Motor neuron (in vitro differentiated cells): ENCODE data around the gene GMPR2. TPM values are rescaled to one million over a fixed set of nuclear protein-coding genes. Genes with fewer than 3 reads are reported as not detected.

Experiments used
- ATAC-seq, 8 experiments: fragments of 200-7000 bp; cut with Tn5 transposase; replicated peaks in 6 of 8; 2 replicates each; pipeline ENCODE4 v1.8.0; 2021; ENCODE audit warnings: mild to moderate bottlenecking in 8 of 8, moderate library complexity in 8 of 8
- H3K27ac ChIP-seq, 2 donors: fragments of 250-450 bp; sonication (Bioruptor Pico); 2 replicates each; pipeline ENCODE4 v1.9.0; 2021; ENCODE audit warnings: antibody characterized with exemption in 2 of 2, mild to moderate bottlenecking in 2 of 2, moderate library complexity in 1 of 2
- H3K4me1 ChIP-seq, 2 donors: fragments of 250-450 bp; sonication (Bioruptor Pico); replicated peaks in 1 of 2; 2 replicates each; pipeline ENCODE4 v1.6.1; 2021; ENCODE audit warnings: antibody characterized with exemption in 2 of 2, mild to moderate bottlenecking in 2 of 2, moderate library complexity in 1 of 2
- H3K4me3 ChIP-seq, 5 donors: fragments of 250-450 bp; sonication (Bioruptor Pico); 2 replicates each; pipeline ENCODE4 v1.9.0; 2021; ENCODE audit warnings: antibody characterized with exemption in 5 of 5, mild to moderate bottlenecking in 5 of 5, moderate library complexity in 4 of 5
- WGBS, 10 experiments: fragments of 450-650 bp; shearing (Covaris generic); methylation state at CpG; one replicate each; pipeline ENCODE4 v1.0.0; 2022; 5-methylcytosine and 5-hydroxymethylcytosine counted together
- in situ Hi-C, 9 experiments: fragments of 400-800 bp; cut with MboI; loops; one replicate each; pipeline ENCODE4 v1.15.0; 2021; ENCODE audit warnings: low sequenced_read_pairs in 9 of 9, low pct_unique_long_range_greater_than_20kb in 2 of 9; ENCODE audit not compliant: unreplicated experiment in 9 of 9
- total RNA-seq, 8 experiments: library from RNA; unstranded; fragments of 300-600 nt; gene quantifications; 2 replicates each; pipeline versions ENCODE4 v1.2.3 to v1.2.4, GENCODE V29; 2022

GMPR2 gene
- total RNA-seq, 8 experiments from 2014 or later: 46.7 to 87.8 (median 69.0) TPM

DNA sequence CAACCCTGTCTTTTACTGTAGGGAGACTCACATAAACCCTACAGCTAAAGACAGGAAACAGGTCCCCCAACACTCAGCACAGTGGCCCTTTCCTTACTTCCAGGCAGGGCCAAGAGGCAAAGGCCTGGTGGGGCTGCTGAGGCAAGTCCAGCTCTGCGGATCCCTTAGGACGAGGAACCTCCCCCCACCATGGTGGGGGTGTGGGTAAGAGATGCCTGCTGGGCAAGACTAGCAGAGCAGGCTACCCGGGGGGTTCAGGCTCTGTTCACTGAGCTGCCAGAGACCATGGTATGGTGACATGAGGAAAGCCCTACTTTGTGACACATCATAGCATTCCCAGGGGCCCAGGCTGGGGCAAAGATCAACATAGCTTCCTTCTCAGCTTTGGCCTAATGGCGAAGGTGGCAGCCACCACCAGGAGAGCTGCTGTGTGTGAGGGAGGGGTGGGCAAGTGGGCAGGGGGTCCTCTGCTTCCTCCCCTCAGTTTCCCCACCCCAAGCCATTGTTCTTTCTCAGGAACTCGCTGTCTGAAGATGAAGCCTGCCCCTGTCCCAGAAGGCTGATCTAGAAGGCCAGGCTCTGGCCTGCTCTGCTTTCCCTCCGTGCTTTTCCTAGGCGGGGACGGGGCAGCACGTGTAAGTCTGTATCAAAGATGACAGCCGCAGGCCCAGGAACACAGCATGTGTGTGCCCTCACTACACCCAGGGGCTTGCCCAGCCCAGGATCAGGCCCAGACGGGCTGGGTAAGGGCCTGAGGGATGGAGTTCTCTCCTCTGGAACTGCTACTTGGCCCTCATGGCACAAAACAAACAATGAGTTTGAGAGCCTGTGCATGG is 19.8 kb downstream of the GMPR2 start:
- Histone ChIP-seq H3K4me1 (peaks cover 0 to 3% of the 10 kb centered on the region in 2 donors), H3K27ac (no peak overlapping the region), H3K4me3 (no peak overlapping the region)
- 52 to 100% (median 82%) methylated on average over 1 to 6 of the region's 11 CpGs; no CpG with 5 or more reads in 5 of the 10 experiments for WGBS, 10 experiments
- no peak for ATAC-seq
- in situ Hi-C loops: no loop called here

DNA sequence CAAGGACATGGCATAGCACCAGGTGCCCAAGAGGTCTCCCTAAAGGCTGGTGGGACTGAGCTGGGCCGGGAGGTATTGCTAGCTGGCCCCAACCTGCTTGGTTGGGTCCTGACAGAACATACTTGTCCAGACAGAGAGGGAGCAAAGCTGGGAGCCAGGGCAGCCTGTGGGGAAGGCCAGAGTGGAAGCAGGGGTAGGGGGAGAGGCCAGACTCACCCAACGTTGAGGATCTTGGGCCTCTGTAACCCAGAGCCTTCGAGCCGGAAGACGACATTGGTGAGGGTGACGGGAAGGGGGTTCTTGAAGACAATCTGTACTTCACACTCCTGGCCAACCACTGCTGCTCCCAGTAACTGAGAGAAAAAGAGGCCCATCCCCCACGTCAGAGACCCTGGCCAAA is 21.2 kb downstream of the GMPR2 start:
- 40 to 100% (median 59%) methylated on average over 1 to 6 of the region's 7 CpGs; no CpG with 5 or more reads in 4 of the 10 experiments for WGBS, 10 experiments
- no peak for ATAC-seq
- in situ Hi-C loops: no loop called here

DNA sequence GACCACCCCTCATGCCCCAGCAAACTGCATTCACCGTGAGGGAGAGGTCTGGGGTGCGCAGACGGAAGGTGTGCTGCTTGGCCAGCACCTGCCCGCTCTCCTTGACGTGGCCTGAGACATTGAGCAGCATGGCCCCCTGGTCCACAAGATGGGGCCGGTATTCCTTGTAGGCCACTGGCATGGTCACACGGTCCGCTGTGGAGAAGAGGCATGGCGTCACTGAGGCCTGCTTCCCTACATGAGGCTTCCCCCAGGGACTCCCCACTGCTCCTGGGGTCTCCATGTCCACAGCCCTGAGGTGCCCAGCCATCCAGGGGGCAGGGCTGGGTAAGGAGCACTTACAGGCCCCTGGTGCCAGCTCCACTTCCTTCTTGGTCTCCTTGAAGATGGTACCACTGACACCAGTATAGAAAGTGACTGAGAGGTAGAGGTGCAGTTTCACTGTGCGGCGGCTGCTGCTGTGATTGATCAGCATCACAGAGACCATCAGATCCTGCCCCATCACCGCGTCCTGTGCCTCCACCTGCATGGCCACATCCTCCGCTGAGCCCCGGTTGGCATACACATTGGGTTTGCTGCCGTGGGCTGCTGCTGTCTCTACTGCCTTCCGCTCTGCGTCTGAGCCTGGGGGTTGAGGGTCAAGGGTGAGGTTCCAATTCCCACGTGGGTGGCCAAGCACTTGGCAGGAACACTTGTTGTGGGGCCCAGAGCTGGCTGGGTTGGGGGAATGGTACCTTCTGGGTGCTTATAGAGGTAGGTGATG is 22.1 kb downstream of the GMPR2 start:
- 95 to 100% (median 96%) methylated on average over 2 to 4 of the region's 19 CpGs; no CpG with 5 or more reads in 7 of the 10 experiments for WGBS, 10 experiments
- no peak overlapping the region for H3K27ac ChIP-seq
- H3K4me3 ChIP-seq: no peak overlapping the region
- peaks cover 0 to 1% of the 10 kb centered on the region in 2 donors for H3K4me1 ChIP-seq
- in situ Hi-C loops: no loop called here
- ATAC-seq: no peak

More for the DNA sequence above, 21.2 kb downstream of the GMPR2 start:
- H3K4me3 ChIP-seq: no peak overlapping the region
- H3K27ac ChIP-seq: no peak overlapping the region
- H3K4me1 ChIP-seq: peaks cover 0 to 3% of the 10 kb centered on the region in 2 donors

DNA sequence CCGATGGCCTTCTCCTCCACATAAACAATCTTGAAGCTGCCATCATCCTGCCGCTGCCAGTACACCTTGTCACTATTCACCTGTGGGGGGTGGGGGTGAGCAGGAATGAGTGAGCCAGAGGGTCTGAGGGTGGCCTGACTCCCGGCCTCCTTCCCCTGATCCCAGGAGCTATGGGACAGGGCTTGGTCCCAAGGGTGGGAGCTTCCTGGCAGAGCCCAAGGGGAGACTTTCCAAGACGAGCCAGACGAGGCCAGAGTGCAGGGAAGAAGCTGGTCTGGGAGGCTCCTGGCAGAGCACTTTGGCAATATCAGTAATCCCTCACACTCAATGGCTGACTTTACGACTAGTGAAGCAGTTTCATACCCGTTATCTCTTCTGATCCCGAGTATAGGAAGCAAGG is 22.7 kb downstream of the GMPR2 start:
- no peak for ATAC-seq
- Histone ChIP-seq H3K4me1 (no peaks in the 10 kb centered on the region), H3K4me3 (no peak overlapping the region), H3K27ac (no peak overlapping the region)
- in situ Hi-C loops: no loop called here
- WGBS, 10 experiments: 40 to 100% (median 96%) methylated on average over 1 to 3 of the region's 8 CpGs; no CpG with 5 or more reads in 3 of the 10 experiments

DNA sequence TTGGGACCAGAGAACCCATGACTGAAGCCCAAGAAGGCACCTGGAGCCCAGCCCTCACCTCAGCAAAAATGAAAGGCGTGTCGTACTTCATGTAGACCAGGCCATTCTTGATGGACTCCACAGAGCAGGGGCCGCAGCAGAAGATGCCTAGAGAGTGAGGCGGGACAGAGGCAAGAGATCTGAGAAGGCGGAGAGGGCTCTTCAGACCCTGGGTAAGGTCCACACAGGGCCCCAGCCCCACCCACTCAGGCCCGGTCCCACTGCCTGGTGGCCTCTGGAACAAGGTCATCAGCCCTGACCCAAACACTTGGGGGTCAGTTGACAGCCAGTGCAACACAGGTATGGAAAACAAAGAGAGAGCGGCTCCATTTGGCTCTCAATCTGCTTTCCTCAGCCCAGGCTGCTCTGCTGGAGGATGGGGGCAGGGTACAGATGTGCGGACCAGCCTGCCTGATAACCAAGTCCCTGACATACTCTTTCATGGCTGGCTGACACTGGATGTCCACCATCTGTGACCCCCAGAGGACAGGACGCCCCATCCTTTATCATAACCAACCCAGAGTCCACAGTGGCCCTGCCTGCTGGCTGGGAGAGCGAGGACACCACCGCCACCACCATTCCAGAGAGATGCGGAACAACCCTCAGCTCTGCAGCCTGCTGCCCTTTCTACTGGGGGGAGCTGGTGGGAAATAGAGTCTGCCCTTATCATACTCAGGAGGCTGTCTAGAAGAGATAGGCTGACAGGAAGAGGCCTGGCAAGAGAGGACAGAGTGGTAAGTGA is 23.4 kb downstream of the GMPR2 start:
- in situ Hi-C loops: no loop called here
- ATAC-seq: no peak
- 40 to 100% (median 85%) methylated on average over 1 to 8 of the region's 12 CpGs; no CpG with 5 or more reads in 3 of the 10 experiments for WGBS, 10 experiments
- Histone ChIP-seq H3K4me3 (no peak overlapping the region), H3K27ac (no peak overlapping the region), H3K4me1 (no peaks in the 10 kb centered on the region)

DNA sequence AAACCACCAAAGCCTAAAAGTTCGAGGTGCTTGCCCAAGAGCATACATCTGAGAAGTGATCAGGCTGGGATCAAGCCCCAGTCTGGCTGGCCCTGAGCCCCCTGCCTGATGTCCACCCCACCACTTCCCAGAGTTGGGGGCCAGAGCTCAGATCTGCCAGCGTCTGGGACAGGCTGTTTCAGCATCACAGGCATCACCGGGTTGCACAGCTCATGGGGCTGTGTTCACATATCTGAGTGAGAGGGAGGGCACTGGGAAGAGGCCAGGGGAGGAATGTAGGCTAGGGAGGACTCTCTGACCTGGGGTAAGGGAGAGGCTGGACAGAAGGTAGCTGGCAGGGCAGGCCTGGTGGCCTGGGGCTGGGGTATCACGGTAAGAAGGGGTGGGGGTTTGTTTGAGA is 24.2 kb downstream of the GMPR2 start:
- no peak overlapping the region for H3K27ac ChIP-seq
- in situ Hi-C loops: no loop called here
- no peak overlapping the region for H3K4me3 ChIP-seq
- ATAC-seq: peak in 2 of 8 experiments; percentile 25 to 37
- WGBS, 10 experiments: 52 to 80% (median 70%) methylated on average over 1 to 3 of the region's 4 CpGs; no CpG with 5 or more reads in 7 of the 10 experiments
- no peaks in the 10 kb centered on the region for H3K4me1 ChIP-seq

DNA sequence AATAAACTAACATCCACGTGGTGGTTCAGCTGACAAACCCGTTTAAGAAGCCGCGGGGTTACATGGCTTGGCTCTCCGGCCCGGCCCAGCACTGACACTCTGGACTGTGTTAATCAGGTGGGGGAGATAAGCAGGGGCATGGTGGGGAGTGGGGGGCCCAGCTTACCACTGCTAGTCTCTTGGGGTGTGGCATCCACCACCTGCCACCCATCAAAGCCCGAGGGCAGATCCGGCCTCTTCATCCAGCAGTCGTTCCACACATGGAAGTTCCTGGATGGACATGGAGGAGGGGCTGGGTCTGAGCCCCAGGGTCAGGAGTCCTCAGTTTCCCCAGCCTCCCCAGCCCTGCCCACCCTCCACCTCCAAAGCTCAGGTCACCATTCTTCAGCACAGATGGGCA is 25.4 kb downstream of the GMPR2 start:
- H3K27ac ChIP-seq: no peak overlapping the region
- WGBS, 10 experiments: 60 to 97% (median 80%) methylated on average over 1 to 5 of the region's 9 CpGs; no CpG with 5 or more reads in 3 of the 10 experiments

DNA sequence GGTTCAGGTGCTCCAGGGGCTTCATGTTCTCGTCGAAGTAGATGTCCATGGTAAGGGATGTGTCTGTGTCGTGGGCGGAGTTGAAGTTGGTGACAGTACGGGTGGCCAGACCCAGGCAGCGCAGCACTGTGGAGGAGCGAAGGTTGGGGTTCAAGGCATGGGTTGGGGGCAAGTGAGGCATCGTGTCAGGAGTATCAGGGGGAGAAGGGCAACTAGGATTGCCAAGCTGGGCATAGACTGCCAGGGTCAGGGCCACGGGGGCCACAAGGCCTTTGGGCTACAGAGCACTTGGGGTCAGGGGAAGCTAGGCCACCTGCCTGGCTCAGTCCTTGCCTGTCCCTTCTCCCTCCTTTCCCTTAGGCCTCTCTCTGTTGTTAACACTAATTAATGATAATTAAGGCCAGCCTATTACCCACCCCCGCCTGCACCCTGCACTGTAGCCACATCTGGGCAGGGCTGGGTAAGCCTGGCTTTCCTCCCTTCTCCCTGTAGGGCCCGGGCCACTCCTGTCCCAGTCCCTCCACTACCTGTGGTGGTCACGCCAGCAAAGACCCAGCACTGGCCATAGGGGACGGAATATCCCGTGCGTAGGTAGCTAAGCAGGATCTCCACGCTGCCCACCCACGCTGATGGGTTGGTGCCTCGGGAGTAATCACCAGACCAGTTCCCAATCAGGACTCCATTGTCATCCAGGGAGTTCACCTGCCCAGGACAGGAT is 26.0 kb downstream of the GMPR2 start:
- in situ Hi-C loops: no loop called here
- ATAC-seq: peak in 2 of 8 experiments; percentile 7 to 30

More for the DNA sequence above, 25.4 kb downstream of the GMPR2 start:
- Histone ChIP-seq H3K4me3 (no peak overlapping the region), H3K4me1 (no peaks in the 10 kb centered on the region)
- no peak for ATAC-seq
- in situ Hi-C loops: no loop called here

DNA sequence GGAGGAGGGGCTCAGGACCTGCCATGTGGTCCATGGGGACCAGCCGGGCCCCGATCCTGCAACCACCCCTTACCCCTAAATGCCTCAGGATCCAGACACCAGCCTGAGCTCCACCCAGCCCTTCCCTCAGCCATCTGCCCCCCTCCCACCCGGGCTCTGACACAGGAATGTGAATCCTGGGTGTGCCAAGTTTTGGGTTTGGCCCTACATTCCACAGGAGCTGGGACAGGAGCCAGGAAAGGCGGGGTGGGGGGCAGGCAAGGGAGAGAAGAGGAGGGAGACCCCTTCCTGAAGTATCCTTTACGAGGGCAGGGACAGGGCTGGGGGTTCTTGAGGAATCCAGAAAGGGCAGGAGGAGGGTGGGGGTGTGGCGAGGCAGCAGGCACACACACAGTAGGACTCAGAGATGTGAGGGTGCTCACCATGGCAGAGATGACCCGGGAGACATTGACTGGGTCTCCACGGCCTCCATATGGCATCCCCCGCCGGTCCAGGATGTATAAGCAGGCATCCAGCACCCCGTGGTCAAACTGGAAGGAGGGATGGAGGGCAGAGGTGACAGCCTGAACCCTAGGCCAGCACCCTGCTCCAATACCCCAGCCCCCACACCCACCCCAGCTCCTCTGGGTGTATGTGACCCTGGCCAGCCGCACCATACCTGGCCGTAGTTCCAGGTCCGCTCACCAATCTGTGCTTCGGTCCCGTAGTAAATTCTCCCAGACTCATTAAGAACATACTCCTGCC is 26.7 kb downstream of the GMPR2 start:
- peak in 3 of 8 experiments; percentile 59 to 72 (median 68) for ATAC-seq
- in situ Hi-C loops: no loop called here
- Histone ChIP-seq H3K4me1 (no peaks in the 10 kb centered on the region), H3K27ac (no peak overlapping the region), H3K4me3 (no peak overlapping the region)
- no CpG with 5 or more reads among the region's 16 CpGs for WGBS, 10 experiments

More for the DNA sequence above, 26.0 kb downstream of the GMPR2 start:
- Histone ChIP-seq H3K27ac (no peak overlapping the region), H3K4me3 (no peak overlapping the region), H3K4me1 (no peaks in the 10 kb centered on the region)
- WGBS, 10 experiments: 70 to 94% (median 80%) methylated on average over 1 to 6 of the region's 18 CpGs; no CpG with 5 or more reads in 5 of the 10 experiments

DNA sequence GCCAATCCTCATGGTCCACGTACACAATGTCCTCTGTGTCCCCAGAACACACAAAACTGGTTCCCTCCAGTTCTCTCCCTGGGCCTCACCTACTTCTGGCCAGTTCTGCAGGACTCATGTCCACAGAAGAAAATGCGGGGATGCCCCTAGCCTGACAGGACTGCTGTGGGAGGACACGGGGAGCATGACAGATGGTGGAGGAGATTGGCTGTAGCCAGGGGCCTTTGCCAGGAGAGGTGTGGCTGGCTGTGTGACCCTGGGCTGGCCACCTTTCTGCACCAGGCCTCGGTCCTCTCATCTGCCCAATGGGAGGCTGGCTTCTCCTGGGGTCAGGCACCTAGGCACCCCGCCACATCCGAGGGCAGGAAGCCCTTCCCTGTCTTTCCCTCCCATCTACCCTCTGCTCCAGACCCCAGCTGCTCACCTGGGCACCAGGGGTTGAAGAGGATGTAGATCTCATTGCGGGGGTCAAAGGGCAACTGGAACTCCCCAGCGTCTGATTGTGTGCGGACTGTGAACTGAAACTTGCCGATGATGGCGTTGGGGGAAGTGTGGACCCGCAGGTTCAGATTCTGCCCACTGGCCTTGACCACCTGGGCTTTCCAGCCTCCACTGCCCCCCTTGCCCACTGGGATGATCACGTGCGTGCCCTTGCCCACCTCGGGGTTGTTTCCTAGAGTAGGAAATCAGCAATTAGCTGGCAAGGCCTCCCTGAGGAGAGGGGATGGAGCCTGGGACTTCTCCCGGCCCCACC is 27.5 kb downstream of the GMPR2 start:
- in situ Hi-C loops: no loop called here
- Histone ChIP-seq H3K4me1 (no peaks in the 10 kb centered on the region), H3K27ac (no peak overlapping the region), H3K4me3 (no peak overlapping the region)
- ATAC-seq: no peak
- 83 to 100% (median 90%) methylated on average over 1 to 9 of the region's 16 CpGs; no CpG with 5 or more reads in 3 of the 10 experiments for WGBS, 10 experiments

DNA sequence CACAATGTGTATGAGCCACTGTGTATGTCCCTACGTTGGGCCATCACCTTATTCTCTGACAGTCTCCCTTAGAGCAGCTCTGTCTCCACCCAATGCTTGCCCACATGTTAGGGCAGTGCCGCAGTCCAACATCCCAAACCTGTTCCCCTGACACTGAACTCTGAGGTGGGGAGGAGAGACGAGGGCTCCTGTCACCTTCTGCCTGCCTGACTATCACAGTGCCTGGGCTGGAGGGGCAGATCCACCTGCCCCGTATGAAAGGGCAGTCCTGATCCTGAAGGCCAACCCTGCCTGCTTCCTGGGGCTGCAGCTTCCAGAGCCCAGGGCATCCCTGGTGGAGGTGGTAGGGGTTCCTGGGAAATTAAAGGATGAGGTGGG is 28.0 kb downstream of the GMPR2 start:
- H3K4me1 ChIP-seq: no peaks in the 10 kb centered on the region
- in situ Hi-C loops: no loop called here
- H3K27ac ChIP-seq: no peak overlapping the region
- no peak for ATAC-seq
- WGBS, 10 experiments: 40 to 100% (median 79%) methylated on average over 1 to 2 of the region's 4 CpGs; no CpG with 5 or more reads in 5 of the 10 experiments
- H3K4me3 ChIP-seq: no peak overlapping the region
